ENCODE measurements around the gene KCTD4.

GRCh38 chr13:45219123-45219891, 18.5 kb upstream of the KCTD4 start:
- TF ChIP-seq CTCF (IDR thresholded peaks at IDR 0.05; ENCODE audit: insufficient read depth, low read depth, low read length) (no peak), EZH2 (IDR thresholded peaks at IDR 0.05; ENCODE audit: insufficient read depth, low read length) (no peak)
